GM13977 (cell line): ENCODE results near the gene LMF2.
"Not testable (repeated sequence)": the region's sequence is repeated elsewhere in the genome, so short reads cannot be mapped to it uniquely, and the experiment has no call there.

Source experiments
- DNase-seq: peaks from one replicate; pipeline ENCODE4 v3.0.0; 2012; ENCODE audit warnings: low spot score
- CTCF ChIP-seq: IDR thresholded peaks from 2 replicates; pipeline ENCODE4 v1.5.1; 2012; ENCODE audit warnings: mild to moderate bottlenecking, control low read depth; ENCODE audit not compliant: insufficient read depth; ENCODE audit errors: extremely low read depth, missing control alignments
- in situ Hi-C: fragments of 300-500 bp; cut with MboI; formaldehyde crosslinking; loops from one replicate; pipeline ENCODE4 v1.12.0; 2022; ENCODE audit warnings: low sequenced_read_pairs, low pct_unique_long_range_greater_than_20kb, mixed read lengths, inconsistent platforms; ENCODE audit not compliant: unreplicated experiment

Gene LMF2

GRCh38 chr22:50544746-50545253 is 37.3 kb upstream of the LMF2 start:
- in situ Hi-C loops, result no loop called here
- TF ChIP-seq CTCF, result no peak
- DNase-seq, result peak; percentile 44

- in situ Hi-C loops, result no loop called here
- peak; percentile 87 for DNase-seq
- TF ChIP-seq CTCF, result peak; percentile 64
Measured at GRCh38 chr22:50544078-50544745, 36.7 kb upstream of the LMF2 start.

- no peak for TF ChIP-seq CTCF
- peak; percentile 81 for DNase-seq
- in situ Hi-C loops, result no loop called here
Measured at GRCh38 chr22:50542416-50542927, 35.0 kb upstream of the LMF2 start.

GRCh38 chr22:50541667-50542026 is 34.1 kb upstream of the LMF2 start:
- DNase-seq, result peak; percentile 56
- in situ Hi-C loops, result not testable (repeated sequence)

GRCh38 chr22:50540381-50540780 is 32.9 kb upstream of the LMF2 start:
- in situ Hi-C loops, result no loop called here
- no peak for TF ChIP-seq CTCF
- DNase-seq, result no peak

- in situ Hi-C loops, result no loop called here
- no peak for DNase-seq
- no peak for TF ChIP-seq CTCF
Measured at GRCh38 chr22:50537765-50538164, 30.3 kb upstream of the LMF2 start.

GRCh38 chr22:50536226-50536625 is 28.7 kb upstream of the LMF2 start:
- no peak for TF ChIP-seq CTCF
- in situ Hi-C loops, result no loop called here
- DNase-seq, result no peak
